Stomach (tissue), 9 donors: ENCODE measurements around the gene PLCB4. TPM values are rescaled to one million over a fixed set of nuclear protein-coding genes. Genes with fewer than 3 reads are reported as not detected.

Experiments used
- DNase-seq, 2 donors: peaks; one replicate each; pipeline versions ENCODE4 v3.0.0 to v3.0.0-alpha.2; 2013 to 2019
- H3K27ac ChIP-seq, 5 donors: fragments of 200-600 bp in 4 of 5; sonication (generic) in 4 of 5; one replicate each; pipeline ENCODE4 v1.5.1; 2013 to 2019; ENCODE audit warnings: mild to moderate bottlenecking in 1 of 5, moderate library complexity in 1 of 5
- H3K27me3 ChIP-seq, 3 donors: fragments of 200-600 bp; sonication (generic); one replicate each; pipeline ENCODE4 v1.5.1; 2017 to 2019; ENCODE audit warnings: mixed run types in 1 of 3
- H3K36me3 ChIP-seq, 4 donors: fragments of 200-600 bp; sonication (generic); 1 replicate in 3 of 4; 2 replicates in 1 of 4; pipeline ENCODE4 v1.5.1; 2016 to 2019
- H3K4me1 ChIP-seq, 4 donors: fragments of 200-600 bp; sonication (generic); one replicate each; pipeline ENCODE4 v1.5.1; 2016 to 2019
- H3K4me3 ChIP-seq, 4 donors: fragments of 200-600 bp; sonication (generic) in 3 of 4; one replicate each; pipeline ENCODE4 v1.5.1; 2016 to 2019; ENCODE audit warnings: mild to moderate bottlenecking in 1 of 4
- H3K9me3 ChIP-seq, 4 donors: fragments of 200-600 bp; sonication (generic); one replicate each; pipeline ENCODE4 v1.5.1; 2016 to 2019
- CTCF ChIP-seq, 7 experiments: fragments of 450-650 bp in 4 of 7; fragments of 200-600 bp in 3 of 7; sonication (generic) in 3 of 7; IDR thresholded peaks; one replicate each; pipeline ENCODE4 v1.5.1; 2016 to 2019; ENCODE audit warnings: antibody characterized with exemption in 7 of 7, control low read depth in 2 of 7, mild to moderate bottlenecking in 1 of 7
- EP300 ChIP-seq: sonication (generic); formaldehyde crosslinking; IDR thresholded peaks from one replicate; pipeline ENCODE4 v1.6.1; 2017; ENCODE audit warnings: antibody characterized with exemption
- POLR2A ChIP-seq, 4 donors: fragments of 450-650 bp; IDR thresholded peaks; one replicate each; pipeline ENCODE4 v1.6.1; 2016; ENCODE audit warnings: antibody characterized with exemption in 4 of 4, control low read depth in 2 of 4, mild to moderate bottlenecking in 1 of 4, moderate library complexity in 1 of 4
- POLR2AphosphoS5 ChIP-seq, 3 donors: sonication (generic); formaldehyde crosslinking; IDR thresholded peaks; one replicate each; pipeline ENCODE4 v1.6.1; 2016; ENCODE audit warnings: antibody characterized with exemption in 3 of 3
- WGBS, 5 donors: extraction: QIAGEN DNeasy Blood & Tissue Kit in 3 of 5; methylation state at CpG; one replicate each; pipeline versions ENCODE4 v1.1.5 to v1.1.7; 2013 to 2018; 5-methylcytosine and 5-hydroxymethylcytosine counted together
- intact Hi-C: fragments of 100-400 bp; cut with DNase I; formaldehyde crosslinking; loops from one replicate; pipeline ENCODE4 v1.15.1; 2023; ENCODE audit warnings: low total_unique reads
- polyA plus RNA-seq, 3 donors: library from polyadenylated mRNA; stranded (reverse); fragments of 200-250 nt; gene quantifications; one replicate each; pipeline ENCODE4 v1.2.3, GENCODE V29; 2013
- total RNA-seq, 5 donors: library from RNA; depleted of rRNA; stranded (reverse); fragments of >200 nt; gene quantifications; one replicate each; pipeline versions ENCODE4 v1.1.0 to v1.2.3, GENCODE V29; 2014 to 2016
- donor health status: healthy with polysubstance abuse.
- donor health status: Bipolar disorder and iron deficiency.
- donor health status: healthy.

PLCB4 gene
- total and polyA plus RNA-seq, 8 donors: 5.3 to 29.4 (median 22.3) TPM

- TF ChIP-seq CTCF (IDR thresholded peaks at IDR 0.05): no peak
- TF ChIP-seq EP300: no peak
- peak in 1 of 3 donors; percentile 47 for TF ChIP-seq POLR2AphosphoS5 (IDR thresholded peaks at IDR 0.05)
- TF ChIP-seq POLR2A (IDR thresholded peaks at IDR 0.05): no peak
- intact Hi-C loops: no loop called here
- H3K27ac ChIP-seq: peak overlapping the region in 1 of 5 donors; percentile 47
These were observed 17.4 kb upstream of the PLCB4 start for GRCh38 chr20:9051508-9051907.

DNA sequence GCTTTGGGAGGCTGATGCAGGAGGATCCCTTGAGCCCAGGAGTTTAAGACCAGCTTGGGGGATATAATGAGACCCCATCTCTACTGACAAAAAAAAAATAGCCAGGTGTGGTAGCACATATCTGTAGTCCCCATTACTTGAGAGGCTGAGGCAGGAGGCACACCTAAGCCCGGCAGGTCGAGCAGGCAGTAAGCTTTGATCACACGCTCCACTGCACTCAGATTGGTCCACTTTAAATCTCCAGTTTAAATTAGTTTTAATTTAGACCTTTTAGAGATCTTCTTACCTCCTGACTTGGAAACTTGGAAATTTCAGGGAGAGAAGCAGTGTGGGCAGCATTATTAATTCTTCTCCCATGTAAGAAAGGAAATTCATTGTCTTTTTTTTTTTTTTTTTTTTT, 16.8 kb upstream of the PLCB4 start:
- Histone ChIP-seq H3K4me3 (no peak overlapping the region), H3K4me1 (peaks cover 0 to 13% (median 0%) of the 10 kb centered on the region in 4 donors), H3K9me3 (peaks cover 0 to 9% (median 0%) of the 10 kb centered on the region in 4 donors), H3K27me3 (no peaks in the 10 kb centered on the region), H3K36me3 (no peaks in the 10 kb centered on the region), H3K27ac (peak overlapping the region in 1 of 5 donors; percentile 24)
- TF ChIP-seq EP300 (no peak), POLR2AphosphoS5 (IDR thresholded peaks at IDR 0.05) (no peak), CTCF (IDR thresholded peaks at IDR 0.05) (no peak), POLR2A (IDR thresholded peaks at IDR 0.05) (no peak)
- no peak for DNase-seq
- WGBS, 5 donors: 57 to 98% (median 93%) methylated on average over 3 of the region's 3 CpGs
- intact Hi-C loops: no loop called here

More at GRCh38 chr20:9051508-9051907, 17.4 kb upstream of the PLCB4 start:
- Histone ChIP-seq H3K4me1 (peaks cover 0 to 13% (median 0%) of the 10 kb centered on the region in 4 donors), H3K9me3 (peaks cover 0 to 9% (median 0%) of the 10 kb centered on the region in 4 donors), H3K36me3 (no peaks in the 10 kb centered on the region), H3K27me3 (no peaks in the 10 kb centered on the region), H3K4me3 (no peak overlapping the region)
- 78 to 94% (median 90%) methylated on average over 2 of the region's 2 CpGs for WGBS, 5 donors
- DNase-seq: peak in 1 of 2 donors; percentile 55

DNA sequence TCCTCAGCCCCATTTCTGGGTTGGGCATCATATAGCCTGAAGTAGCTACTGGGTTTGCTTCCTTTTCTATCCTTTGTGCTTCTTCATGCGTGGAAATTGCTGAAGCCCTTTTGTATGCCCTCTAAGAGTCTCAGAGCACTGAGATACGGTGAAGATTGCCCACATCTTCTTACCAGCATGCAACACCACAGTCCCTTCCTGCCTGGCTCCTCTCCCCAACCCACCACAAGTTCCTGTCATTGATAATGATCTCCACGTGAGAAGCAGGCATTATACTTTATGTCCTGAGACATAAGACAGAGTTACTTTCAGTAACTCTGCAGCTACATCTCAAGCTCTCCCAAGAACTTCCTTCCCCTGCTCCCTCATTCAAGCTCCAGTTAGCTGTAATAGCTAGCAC, 15.8 kb upstream of the PLCB4 start:
- Histone ChIP-seq H3K36me3 (no peaks in the 10 kb centered on the region), H3K27ac (no peak overlapping the region), H3K27me3 (no peaks in the 10 kb centered on the region), H3K9me3 (peaks cover 0 to 9% (median 0%) of the 10 kb centered on the region in 4 donors), H3K4me3 (no peak overlapping the region), H3K4me1 (peaks cover 0 to 13% (median 0%) of the 10 kb centered on the region in 4 donors)
- DNase-seq: no peak
- 59 to 83% (median 67%) methylated on average over 3 of the region's 3 CpGs for WGBS, 5 donors
- intact Hi-C loops: no loop called here
- TF ChIP-seq POLR2AphosphoS5 (IDR thresholded peaks at IDR 0.05): no peak
- TF ChIP-seq POLR2A (IDR thresholded peaks at IDR 0.05): no peak
- no peak for TF ChIP-seq CTCF (IDR thresholded peaks at IDR 0.05)
- TF ChIP-seq EP300: no peak

DNA sequence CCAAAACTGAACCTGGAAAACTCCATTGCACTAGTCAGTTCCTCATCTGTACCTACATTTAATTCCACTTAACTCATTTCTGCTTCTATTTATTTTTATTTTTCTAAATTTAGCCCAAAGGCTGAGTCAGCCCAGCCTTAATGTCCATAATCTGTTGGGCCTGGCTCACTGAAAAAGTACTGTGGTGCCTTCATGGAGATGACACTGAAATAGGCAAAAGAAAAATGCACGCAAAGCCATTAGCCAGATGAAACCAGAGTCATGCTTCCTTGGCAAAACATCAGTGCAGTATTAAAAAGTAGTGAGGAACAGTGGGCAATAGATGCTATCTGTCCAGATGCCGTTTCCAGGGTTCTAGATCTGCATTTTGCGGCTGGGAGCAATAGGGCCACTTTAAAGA, 14.7 kb upstream of the PLCB4 start:
- Histone ChIP-seq H3K4me1 (peaks cover 0 to 13% (median 0%) of the 10 kb centered on the region in 4 donors), H3K9me3 (peaks cover 0 to 7% (median 0%) of the 10 kb centered on the region in 4 donors), H3K27ac (no peak overlapping the region), H3K27me3 (no peaks in the 10 kb centered on the region), H3K36me3 (no peaks in the 10 kb centered on the region), H3K4me3 (no peak overlapping the region)
- 88 to 93% (median 89%) methylated on average over 3 of the region's 3 CpGs for WGBS, 5 donors
- intact Hi-C loops: no loop called here
- TF ChIP-seq POLR2AphosphoS5 (IDR thresholded peaks at IDR 0.05): no peak
- TF ChIP-seq EP300: no peak
- no peak for DNase-seq

GRCh38 chr20:9059931-9060330, 9.0 kb upstream of the PLCB4 start:
- H3K27ac ChIP-seq: no peak overlapping the region
- H3K4me1 ChIP-seq: no peaks in the 10 kb centered on the region
- TF ChIP-seq CTCF (IDR thresholded peaks at IDR 0.05) (no peak), EP300 (no peak), POLR2AphosphoS5 (IDR thresholded peaks at IDR 0.05) (no peak), POLR2A (IDR thresholded peaks at IDR 0.05) (no peak)
- WGBS, 5 donors: 85 to 94% (median 90%) methylated on average over 6 of the region's 6 CpGs
- no peaks in the 10 kb centered on the region for H3K9me3 ChIP-seq
- no peaks in the 10 kb centered on the region for H3K36me3 ChIP-seq
- no peak overlapping the region for H3K4me3 ChIP-seq
- H3K27me3 ChIP-seq: no peaks in the 10 kb centered on the region
- intact Hi-C loops: no loop called here
- no peak for DNase-seq
